NCI-H748 (cell line): ENCODE measurements around the gene SLC31A2.
"Not testable (repeated sequence)": the region's sequence is repeated elsewhere in the genome, so short reads cannot be mapped to it uniquely, and the experiment has no call there.

ENCODE experiments used
- DNase-seq: peaks from one replicate; lab custom pipeline; 2025; ENCODE audit not compliant: unreplicated experiment; lab: John Stamatoyannopoulos, UW

SLC31A2 gene

DNA sequence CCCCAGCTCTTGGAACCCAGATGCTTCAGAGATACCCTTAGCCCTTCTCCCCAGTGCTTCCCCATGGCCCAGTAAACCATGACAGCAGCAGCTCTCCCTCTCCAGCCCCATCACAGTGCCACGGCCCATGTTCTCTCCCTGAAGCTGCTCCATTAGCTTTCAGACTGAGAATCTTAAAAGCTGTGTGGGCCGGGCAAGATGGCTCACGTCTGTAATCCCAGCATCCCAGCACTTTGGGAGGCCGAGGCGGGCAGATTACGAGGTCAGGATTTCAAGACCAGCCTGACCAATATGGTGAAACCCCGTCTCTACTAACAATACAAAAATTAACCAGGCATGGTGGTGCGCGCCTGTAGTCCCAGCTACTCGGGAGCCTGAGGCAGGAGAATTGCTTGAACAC lies 1.2 kb upstream of the SLC31A2 start:
- DNase-seq: not testable (repeated sequence)

DNA sequence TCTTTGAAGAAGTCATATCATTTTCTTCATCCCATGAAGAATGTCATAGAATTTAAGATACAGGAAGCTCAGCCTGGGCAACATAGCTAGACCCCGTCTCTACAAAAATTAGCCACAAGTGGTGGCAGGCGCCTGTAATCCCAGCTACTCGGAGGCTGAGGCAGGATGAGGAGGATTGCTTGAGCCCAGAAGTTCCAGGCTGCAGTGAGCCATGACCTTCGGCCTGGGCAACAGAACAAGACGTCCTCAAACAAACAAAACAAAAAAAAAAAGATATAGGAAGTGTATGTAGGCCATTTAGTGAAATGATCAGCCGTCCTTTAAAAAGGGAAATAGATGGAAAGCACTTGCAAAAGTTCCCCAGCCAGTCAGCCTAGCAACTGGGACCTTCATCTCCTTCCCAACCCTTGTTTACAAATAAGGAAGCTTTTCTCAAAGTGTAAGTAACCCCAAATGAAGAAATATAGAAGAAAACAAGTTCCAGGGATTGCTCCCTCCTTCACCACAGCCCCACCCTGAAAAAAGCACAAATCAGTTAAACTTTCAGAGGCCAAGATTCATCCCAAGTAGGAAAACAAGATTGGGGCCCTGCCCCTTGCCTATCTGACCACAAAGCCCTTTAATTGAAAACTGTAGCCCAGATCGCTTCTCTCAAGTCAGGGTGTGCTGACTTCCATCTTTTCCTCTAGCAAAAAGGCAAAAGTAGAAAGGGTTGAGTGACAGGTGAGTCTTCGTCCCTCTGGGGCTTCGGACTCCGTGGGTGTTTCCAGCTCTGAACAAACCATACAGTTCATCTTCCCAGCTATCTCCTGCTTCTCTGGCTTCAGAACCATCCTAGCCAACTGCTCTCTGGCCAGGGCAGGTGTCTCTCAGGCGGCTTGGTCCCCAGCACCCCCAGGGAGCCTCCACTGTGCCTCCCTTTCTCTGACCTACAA lies 1.2 kb downstream of the SLC31A2 start:
- no peak for DNase-seq

DNA sequence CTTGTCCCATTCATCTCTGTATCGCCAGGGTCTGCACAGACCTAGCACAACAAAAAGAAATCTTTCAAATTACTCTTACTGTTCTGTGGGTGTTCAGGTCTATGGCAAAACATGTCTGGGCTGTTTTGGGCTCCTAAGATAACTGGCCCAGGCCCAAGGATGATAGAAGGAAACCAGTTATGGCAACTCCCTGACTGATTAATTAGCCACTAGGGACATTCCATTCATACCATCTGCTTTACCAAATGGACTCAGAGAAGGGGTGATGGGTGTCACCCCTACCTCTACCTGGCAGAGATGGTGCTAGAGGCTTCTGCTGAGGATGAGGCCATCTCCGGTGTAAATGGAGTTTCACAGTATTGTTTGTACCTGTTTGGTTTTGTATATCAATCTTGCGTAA lies 1.9 kb downstream of the SLC31A2 start:
- DNase-seq: no peak

DNA sequence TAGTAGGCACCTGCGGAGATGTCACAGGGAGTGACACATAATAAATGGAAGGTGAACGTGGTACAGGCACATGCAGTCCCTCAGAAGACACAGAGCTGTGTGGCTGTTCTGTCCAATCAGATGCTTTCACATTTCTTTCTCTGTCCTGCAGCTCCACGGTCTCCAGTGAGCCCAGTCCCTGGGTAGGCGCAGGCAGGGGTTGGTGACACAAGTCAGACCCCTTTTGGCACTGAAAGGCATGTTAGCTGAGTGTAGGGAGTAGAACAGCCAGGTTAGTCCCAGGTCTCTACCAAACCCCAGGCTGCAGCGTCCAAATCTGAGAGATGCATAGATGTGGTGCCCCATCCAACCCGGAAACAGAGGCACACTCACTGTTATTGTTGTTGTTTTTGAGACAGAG lies 2.8 kb downstream of the SLC31A2 start:
- DNase-seq: no peak

DNA sequence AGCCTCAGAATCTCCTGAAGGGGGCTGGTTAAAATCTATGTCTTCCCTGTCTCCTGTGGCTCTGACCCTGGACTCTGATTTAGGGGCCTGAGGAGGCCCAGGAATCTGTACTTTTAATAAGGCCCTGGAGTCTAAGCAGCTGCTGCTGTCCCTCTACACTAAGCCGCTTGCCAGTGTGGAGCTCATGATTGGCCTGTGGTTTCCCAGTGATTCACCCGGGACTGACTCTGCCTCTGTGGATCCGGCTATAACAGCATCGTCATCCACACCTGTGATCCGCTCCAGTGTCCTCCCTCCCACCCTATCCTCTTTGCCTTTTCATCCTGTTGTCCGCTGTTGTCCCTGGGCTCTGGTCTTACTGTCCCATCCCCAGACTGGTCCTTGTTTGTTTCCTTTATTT lies 3.7 kb downstream of the SLC31A2 start:
- DNase-seq: no peak

DNA sequence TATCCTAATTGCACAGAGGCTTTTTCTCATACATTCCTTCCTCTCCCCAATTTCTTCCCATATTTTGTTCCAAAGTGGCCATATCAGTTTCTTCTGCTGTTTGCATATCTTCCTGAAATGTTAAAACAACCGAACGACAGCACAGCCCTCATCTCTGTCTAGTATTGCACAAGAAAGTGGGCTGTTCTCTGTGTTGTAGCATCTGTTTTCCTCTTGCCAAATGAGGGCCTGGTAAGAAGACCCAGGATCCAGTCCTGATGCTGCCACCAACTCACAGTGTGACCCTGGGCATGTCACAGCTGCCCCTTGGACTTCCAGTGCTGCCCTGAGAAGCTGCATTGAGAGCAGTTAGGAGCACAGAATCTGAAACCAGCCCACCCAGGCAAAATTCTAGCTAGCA lies 4.1 kb downstream of the SLC31A2 start:
- no peak for DNase-seq

DNA sequence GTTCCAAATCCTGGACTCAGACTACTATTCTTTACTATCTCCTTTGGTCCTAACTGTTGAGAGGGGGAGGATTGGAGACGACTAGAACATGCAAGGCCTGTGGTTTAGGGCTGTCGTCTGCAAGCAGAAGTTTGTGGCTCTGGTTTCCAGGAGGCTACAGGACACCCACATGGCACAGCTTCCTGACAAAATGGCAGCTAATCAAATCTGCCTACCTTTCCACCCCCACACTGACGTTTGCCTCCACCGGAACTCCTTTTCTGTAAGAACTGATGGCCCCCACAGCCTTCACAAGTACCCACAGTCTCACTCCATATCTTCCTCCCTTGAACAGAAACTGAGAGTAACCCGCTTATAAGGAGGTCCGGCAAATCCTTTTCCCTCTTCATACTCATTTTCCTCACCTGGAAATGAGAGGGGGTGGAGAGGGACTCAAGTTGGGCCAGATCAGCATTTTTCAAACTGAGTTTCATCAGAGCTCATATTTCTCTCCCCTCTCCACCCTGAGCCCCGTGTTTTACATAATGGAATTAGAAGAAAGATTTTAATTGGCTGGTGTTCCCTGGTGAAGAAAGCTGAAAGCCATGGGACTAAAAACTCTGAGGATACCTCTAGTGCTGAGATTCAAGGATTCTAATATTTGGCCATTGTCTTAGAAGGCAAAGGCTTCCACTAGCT lies 5.2 kb downstream of the SLC31A2 start:
- DNase-seq: no peak

DNA sequence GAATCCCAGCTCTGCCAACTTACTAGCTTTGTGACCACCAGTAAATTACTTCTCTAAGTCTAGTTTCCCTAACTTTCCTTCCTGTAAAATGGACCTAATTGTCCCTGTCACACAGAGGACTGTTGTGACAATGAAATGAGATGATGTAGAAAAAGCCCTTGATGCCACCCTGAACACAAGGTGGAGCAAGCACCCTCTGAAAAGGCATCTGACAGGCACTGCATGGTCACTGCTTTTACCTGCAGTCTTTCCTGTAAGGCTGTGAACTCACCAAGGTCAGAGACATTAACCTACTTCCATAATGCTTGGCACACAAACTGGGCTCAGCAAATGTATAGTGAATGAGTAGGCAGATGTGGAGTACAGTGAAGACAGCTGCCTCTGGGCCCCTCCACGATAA lies 6.1 kb downstream of the SLC31A2 start:
- DNase-seq: peak; percentile 16

DNA sequence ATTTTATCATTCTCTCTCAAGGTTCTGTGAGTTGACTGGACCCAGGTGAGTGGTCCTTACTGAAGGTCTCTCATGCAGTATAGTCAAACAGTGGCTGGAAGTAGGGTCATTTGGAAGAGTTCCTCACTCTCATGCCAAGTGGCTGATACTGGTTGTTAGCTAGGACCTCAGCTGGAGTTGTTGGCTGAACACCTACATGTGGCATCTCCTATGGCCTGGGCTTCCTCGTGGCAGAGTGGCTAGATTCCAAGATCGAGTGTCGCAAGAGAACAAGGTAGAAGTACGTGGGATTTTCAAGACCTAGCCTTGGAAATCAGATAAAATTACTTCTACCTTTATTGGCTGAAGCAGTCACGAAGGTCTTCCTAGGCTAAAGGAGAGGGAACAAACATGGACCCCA lies 7.6 kb downstream of the SLC31A2 start:
- no peak for DNase-seq

DNA sequence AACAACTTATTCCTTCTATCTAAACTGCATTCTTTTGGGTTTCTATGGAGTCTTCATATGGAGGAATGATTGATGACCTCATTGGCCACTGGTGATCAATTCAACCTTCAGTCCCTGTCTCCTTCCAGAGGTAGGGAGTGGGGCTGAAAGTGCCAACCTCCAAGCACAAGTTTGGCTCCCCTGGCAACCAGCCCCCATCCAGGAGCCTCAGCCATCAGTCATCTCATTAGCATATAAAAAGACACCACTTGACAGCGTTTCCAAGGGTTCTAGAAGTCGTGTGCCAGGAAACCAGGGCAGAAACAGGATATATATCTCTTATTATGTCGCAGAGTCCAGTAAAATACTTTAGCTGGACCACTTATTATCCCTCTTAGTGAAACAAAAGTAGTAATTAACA lies 9.8 kb downstream of the SLC31A2 start:
- no peak for DNase-seq

DNA sequence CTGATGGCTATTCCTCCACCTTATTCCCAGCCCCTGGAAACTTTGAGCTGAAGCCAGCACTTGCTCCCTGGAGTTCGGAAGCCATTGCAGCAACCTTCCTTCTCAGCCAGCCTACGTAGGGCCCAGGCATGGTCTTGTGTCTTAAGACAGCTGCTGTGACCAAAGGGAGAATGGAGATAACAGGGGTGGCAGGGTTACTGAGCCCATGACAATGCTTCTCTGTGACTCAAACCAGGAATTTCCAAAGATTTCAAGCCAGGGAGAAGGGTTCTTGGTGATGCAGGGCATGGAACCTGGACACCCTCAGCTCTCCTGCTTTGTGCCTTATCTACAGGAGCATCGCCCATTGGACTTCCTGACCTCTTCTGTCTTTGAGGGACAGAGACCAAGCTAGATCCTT lies 12.2 kb downstream of the SLC31A2 start:
- no peak for DNase-seq

DNA sequence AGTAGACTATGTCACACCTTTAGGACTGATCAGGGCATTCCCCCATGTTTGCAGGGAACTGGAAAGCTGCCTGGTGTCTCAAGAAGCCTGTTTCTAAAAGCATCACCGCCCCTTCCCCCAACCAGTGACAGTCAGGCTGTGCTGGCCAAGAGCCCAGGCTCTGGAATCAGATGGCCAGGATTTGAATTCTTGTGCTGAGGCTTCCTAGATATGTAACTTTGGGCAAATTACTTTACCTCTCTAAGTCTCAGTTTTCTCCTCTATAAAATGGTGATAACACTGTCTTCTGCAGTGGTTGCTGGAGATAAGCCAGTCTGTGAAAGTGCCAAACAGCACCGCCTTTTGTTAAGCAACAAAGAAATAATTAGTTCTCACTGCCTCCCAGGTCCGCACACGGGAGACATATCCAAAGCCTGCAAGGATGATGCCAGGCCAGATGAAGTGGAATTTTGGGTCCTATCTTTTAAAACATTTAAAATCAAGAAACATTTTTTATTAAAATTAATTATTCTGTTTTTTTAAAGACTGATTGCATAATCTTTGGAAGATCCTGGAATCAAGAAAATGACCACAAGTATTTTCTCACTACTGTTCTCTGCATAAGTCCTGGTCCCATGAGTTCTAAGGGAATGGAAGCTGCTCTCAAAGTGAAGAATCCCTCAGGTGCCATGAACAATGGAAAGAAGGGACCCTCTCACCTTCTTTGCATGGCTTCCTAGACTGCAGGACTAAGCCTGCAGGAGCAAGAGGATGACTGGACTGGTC lies 13.9 kb downstream of the SLC31A2 start:
- DNase-seq: no peak

DNA sequence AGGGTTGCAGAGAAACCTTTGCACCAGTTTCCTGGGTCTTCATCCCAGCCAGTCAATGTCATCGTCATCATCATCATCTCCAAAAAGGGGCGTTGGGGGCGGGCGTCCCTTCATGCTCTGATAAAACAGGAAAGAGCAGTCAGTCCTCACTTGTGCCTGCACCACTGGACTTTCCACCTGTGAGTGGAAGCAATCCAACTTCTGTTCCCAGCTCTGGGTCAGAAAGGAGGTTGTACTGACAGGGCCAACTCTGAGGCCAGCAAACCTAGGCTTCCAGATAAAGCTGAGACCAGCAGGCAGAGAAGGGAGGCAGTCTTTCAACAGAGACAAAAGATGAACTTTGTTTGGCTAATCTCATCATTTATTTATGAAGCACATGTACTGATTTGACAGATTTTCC lies 15.2 kb downstream of the SLC31A2 start:
- no peak for DNase-seq

DNA sequence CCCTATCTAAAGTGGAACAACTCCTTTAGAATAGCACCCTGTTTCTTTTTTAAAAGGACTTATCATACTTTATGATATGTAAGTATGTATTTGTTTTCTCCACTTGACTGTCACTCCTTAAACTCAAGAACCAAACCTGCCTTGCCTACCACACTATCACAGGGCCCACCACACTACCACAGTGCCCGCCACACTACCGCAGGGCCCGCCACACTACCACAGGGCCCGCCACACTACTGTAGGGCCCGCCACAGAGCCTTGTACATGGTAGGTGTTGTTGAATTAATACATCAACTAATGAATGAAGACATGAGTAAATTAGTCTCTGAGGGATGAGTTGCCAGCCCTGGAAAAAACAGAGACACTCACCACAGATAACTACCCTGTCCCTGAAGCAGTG lies 18.0 kb downstream of the SLC31A2 start:
- DNase-seq: no peak

DNA sequence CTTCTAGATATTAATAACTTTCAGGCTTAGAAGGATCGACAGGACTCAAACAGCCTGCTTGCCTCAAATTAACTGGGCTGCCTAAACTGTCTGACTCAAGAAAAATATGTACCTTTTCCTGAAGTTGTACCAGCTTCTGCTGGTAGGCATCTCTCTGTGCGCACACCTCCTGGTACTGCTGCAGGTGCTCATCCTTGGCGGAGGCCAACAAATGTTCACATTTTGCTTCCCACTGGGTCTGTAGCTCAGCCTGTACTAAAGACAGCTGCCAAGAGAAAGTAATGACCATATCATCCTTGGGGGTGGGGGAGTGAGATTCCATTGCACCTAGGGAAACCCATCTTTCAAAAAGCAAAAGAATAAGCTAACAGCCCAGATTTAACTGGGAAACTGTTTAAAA lies 22.5 kb downstream of the SLC31A2 start:
- DNase-seq: no peak

DNA sequence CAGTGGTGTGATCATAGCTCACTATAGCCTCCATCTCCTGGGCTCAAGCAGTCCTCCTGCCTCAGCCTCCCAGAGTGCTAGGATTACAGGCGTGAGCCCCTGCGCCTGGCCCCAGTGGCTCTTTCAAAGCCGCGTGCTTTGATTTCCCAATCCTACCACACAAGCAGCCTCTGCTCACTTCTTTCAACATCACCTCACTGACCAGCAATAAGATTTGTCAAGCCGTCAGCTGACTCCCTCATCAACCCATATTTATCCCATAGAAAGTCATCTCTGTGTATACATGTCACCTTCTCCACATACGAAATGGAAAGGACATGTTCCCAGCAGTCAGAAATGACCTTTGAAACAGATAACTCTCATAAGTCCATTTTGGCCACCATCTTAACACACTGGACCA lies 26.0 kb downstream of the SLC31A2 start:
- no peak for DNase-seq

DNA sequence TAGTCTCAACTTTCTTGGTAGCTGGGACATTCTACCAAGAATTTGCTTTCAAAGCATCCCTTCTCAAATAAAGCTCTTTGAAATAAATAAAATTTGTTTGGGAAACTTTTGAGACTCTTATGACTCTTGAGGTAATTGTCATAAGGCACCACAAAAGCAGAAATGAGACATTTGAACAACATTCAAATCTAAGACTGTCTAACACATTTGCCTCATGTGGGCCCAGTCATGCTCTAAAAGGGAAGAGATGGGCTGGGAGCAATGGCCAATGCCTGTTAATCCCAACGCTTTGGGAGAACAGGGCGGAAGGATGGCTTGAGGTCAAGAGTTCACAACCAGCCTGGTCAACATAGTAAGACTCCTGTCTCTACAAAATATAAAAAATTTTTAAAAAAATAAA lies 26.4 kb downstream of the SLC31A2 start:
- no peak for DNase-seq

DNA sequence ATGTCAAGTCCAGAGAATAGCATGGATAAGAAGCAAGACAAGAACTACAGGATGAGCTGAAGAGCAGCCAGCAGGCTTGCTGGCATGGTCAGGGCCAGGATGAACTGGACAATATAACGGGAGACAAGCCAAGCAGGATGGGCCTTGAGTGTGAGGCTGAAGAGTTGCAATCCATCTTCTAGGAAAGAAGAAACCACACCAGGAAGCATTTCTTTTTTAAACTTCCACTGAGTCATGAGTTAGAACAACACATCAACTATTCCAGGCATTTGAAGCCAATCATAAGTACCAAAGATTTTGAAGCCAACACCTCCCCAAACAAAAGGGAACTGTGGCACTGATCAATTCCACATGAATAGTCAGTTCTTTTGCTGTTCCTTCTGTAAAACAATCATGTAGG lies 27.3 kb downstream of the SLC31A2 start:
- DNase-seq: no peak

DNA sequence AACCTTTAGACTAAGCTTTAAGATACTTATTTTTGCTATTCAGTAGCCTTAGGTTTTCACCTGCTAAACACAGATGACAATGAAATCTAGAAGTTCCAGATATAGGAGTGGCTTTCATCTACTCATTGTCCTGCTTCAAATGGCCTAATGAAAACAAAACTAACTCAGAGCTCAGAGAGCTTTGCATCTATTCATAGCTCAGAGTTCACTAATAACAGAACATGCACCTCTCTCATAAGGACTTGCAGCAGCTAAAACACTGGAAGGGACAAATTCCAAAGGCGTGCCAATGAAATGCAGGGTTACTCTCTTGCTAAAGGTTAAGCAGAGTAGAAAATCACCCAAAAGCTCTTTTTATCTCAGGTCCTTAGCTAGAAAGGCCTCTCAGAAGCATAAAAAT lies 29.0 kb downstream of the SLC31A2 start:
- no peak for DNase-seq

DNA sequence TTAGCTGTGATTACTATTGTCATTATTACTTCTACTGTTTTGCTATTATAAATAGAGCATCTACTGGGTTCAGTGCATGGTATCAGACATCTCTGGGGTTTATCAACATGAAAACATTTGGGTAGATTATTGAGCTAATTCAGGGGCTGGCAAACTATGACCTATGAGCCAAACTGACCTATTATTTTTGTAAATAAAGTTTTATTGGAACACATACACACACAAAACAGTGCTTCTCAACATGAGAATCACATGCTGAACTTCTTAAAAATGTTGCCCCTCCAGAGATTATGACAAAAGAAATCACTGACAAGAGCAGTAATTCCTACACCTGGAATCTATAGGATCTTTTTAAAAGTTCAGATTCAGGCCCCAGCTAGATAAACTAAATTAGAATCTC lies 30.4 kb downstream of the SLC31A2 start:
- no peak for DNase-seq

DNA sequence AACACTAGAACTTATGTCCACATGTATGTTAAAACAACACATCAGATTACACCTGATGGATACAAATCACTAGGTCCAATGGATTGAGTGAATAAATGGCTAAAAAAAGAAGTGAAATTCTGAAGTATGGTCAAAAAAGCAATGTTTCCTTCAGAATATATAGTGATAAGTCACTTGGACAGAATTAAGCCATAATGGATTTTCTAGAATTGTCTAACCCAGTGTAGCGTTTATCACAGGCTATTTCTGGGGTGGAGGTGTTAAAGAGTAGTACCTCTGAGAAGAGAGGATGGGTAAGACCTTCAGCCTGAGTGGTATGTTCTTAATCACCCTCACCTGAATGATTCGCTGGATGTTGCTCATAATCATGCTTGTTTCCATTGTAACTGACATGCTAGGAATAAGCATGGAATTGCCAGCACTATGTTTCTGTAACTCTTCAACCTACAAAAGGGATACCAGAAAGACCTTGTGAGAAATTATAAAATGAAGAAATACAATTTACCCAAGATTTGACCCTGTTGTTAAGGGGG lies 33.2 kb downstream of the SLC31A2 start:
- DNase-seq: no peak

DNA sequence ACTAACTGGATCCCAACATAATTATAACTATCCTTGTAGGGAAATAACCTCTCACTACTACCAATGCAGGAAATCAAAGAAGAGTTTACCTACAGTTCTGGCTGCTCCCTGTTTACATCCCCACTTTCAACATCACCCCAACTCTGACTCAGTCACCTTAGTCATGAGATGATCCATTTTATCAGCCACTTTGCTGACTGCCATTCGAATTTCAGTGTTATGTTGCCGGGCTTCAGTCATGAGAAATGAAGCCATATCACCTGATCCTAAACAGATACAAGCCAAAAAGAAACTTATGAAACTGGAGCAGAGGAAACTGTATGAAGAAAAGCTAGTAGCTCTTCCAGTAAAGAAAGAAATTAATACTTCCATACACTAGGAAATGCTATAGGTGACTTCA lies 33.7 kb downstream of the SLC31A2 start:
- DNase-seq: no peak
